Eye (tissue), 1 donor: ENCODE measurements around the gene RBM43.

ENCODE experiments used
- DNase-seq: peaks from one replicate; pipeline ENCODE4 v3.0.0-alpha.2; 2015

RBM43 gene

DNA sequence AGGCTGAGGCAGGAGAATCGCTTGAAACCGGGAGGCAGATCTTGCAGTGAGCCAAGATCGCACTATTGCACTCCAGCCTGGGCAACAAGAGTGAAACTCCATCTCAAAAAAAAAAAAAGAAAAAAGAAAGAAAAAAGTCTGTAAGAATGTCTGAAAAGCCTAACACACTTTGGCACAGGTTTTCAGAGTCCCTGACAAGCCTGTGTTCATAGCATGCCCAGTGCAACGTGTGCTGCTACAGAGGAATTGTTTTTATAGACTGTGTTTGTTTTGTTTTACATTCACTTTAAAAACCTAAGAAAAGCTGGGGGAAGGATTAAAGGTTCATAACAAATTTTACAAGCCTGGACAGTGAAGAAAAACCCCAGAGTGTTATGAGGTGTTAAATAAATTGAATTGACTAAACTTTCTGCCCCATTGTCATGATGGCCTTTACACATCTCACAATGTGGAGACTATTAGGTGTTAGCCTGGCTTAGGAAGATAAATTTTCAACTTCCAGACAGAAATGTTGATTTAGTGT, 55.2 kb downstream of the RBM43 start:
- no peak for DNase-seq

DNA sequence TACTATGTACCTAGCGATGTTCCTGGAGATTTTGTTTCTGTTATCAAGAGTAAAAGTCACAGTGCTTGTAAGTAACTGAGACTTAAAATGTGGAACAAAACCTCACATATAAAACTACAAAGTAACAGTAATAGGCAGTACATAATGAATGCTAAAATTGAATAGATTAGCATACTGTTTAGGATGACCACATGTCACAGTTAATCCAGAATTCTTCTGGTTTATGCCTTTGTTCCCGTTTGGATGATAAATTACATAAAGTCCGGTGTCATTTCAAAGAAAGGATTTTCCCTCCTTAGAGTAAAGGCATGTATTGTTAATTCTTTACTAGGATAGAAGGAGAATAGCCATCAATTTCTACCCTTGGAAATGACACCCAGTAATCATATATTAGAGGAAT, 56.1 kb downstream of the RBM43 start:
- DNase-seq: no peak

- DNase-seq: no peak
Observed at GRCh38 chr2:151204756-151205155, 56.9 kb downstream of the RBM43 start.

DNA sequence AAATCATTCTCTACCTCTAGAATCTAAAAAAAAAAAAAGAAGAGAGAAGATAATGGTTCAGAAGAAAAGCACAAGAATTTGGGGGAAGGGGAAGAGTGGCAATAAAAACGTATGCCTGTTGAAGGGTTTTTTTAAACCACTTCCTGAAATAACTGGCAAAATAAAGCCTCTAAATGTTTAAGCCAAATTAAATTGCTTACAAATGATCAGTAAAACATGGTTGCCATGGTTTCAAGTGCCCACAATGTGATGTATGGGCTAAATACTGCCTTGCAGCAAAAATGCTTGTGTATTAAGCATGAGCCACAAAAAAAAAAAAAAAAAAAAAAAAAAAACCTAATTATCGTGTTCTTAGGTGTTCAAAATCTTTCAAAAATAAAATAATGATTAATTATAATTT, 60.8 kb downstream of the RBM43 start:
- DNase-seq: no peak

DNA sequence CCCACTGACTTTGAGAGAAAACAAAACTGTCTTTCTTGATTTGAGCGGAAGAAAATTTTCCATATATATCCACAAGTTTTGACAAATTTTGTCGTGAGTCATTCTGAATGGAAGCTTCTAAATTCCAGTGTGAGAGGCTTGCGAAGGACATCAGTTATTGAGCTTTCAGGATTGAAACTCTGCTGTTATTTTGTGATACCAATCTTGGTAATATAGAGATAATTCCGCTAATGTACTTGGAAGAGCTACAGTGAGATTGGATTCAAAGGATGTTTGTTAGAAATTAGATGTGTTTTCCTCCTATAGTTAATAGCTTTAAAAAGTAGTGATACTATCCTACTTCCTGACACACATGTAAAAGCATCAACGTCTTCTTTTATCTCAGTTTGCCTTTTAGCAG, 61.4 kb downstream of the RBM43 start:
- no peak for DNase-seq

- DNase-seq: no peak
Observed at GRCh38 chr2:151198645-151199044, 63.0 kb downstream of the RBM43 start.
